Prostate gland (tissue), 2 donors: ENCODE results near the gene SH2D3A.

Experiments used
- POLR2A ChIP-seq: fragments of 450-650 bp; IDR thresholded peaks from one replicate; pipeline ENCODE4 v1.6.1; 2016; ENCODE audit warnings: antibody characterized with exemption, mild to moderate bottlenecking
- TF ChIP-seq, protein P1 (sequence below), 4 experiments: fragments of 200-600 bp in 2 of 4; fragments of 450-650 bp in 2 of 4; sonication (generic) in 2 of 4; IDR thresholded peaks; 1 replicate in 3 of 4; 2 replicates in 1 of 4; pipeline ENCODE4 v1.5.1; 2016 to 2019; ENCODE audit warnings: antibody characterized with exemption in 4 of 4, mild to moderate bottlenecking in 2 of 4, moderate library complexity in 2 of 4

DNA sequence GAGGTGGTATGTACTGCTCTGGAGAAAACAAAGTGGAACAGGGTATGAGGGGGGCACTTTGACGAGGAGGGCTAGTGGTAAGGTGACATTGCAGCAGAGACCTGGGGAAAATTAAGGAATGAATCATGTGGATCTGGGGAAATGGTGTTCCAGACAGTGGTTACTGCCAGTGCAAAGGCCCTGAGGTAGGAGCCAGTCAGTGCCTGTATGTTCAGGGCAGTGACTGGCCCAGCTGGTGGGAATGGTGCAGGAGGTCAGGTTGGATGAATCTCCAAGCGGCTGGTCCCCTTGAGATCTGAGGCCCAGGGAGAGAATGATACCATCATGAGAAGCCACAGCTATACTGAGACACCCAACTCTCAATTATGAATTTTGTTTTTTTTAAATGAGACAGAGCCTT, 10.2 kb upstream of the SH2D3A start:
- TF ChIP-seq, protein P1, sequence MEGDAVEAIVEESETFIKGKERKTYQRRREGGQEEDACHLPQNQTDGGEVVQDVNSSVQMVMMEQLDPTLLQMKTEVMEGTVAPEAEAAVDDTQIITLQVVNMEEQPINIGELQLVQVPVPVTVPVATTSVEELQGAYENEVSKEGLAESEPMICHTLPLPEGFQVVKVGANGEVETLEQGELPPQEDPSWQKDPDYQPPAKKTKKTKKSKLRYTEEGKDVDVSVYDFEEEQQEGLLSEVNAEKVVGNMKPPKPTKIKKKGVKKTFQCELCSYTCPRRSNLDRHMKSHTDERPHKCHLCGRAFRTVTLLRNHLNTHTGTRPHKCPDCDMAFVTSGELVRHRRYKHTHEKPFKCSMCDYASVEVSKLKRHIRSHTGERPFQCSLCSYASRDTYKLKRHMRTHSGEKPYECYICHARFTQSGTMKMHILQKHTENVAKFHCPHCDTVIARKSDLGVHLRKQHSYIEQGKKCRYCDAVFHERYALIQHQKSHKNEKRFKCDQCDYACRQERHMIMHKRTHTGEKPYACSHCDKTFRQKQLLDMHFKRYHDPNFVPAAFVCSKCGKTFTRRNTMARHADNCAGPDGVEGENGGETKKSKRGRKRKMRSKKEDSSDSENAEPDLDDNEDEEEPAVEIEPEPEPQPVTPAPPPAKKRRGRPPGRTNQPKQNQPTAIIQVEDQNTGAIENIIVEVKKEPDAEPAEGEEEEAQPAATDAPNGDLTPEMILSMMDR (IDR thresholded peaks at IDR 0.05) = no peak
- TF ChIP-seq POLR2A = no peak
